GM20431 (cell line): Measurements from ENCODE around the gene MVB12B.

Experiments used
- in situ Hi-C: fragments of 300-500 bp; cut with MseI, MboI; formaldehyde crosslinking; loops from one replicate; pipeline ENCODE4 v1.15.0; 2020; ENCODE audit warnings: low sequenced_read_pairs; ENCODE audit not compliant: unreplicated experiment

The MVB12B gene

GRCh38 chr9:126301985-126302603, 24.5 kb upstream of the MVB12B start:
- in situ Hi-C loops: loop anchor here (25.0 kb wide), 1 partner anchor 185 kb away; no protein-coding TSS in a partner anchor

- in situ Hi-C loops: loop anchor here (25.0 kb wide), 1 partner anchor 185 kb away; no protein-coding TSS in a partner anchor
These were observed 23.9 kb upstream of the MVB12B start for GRCh38 chr9:126302730-126303129.

GRCh38 chr9:126303488-126303887, 23.1 kb upstream of the MVB12B start:
- in situ Hi-C loops: loop anchor here (25.0 kb wide), 1 partner anchor 184 kb away; no protein-coding TSS in a partner anchor

GRCh38 chr9:126304207-126304970, 22.2 kb upstream of the MVB12B start:
- in situ Hi-C loops: loop anchor here (25.0 kb wide), 1 partner anchor 183 kb away; no protein-coding TSS in a partner anchor

- in situ Hi-C loops: loop anchor here (25.0 kb wide), 1 partner anchor 182 kb away; no protein-coding TSS in a partner anchor
These were observed 21.7 kb upstream of the MVB12B start for GRCh38 chr9:126304971-126305320.

GRCh38 chr9:126306071-126306647, 20.5 kb upstream of the MVB12B start:
- in situ Hi-C loops: loop anchor here (25.0 kb wide), 1 partner anchor 181 kb away; no protein-coding TSS in a partner anchor

GRCh38 chr9:126307322-126308061, 19.1 kb upstream of the MVB12B start:
- in situ Hi-C loops: loop anchor here (25.0 kb wide), 1 partner anchor 180 kb away; no protein-coding TSS in a partner anchor

- in situ Hi-C loops: loop anchor here (25.0 kb wide), 1 partner anchor 178 kb away; no protein-coding TSS in a partner anchor
These were observed 17.0 kb upstream of the MVB12B start for GRCh38 chr9:126309427-126310189.

GRCh38 chr9:126312584-126313551, 13.8 kb upstream of the MVB12B start:
- in situ Hi-C loops: loop anchor here (25.0 kb wide), 1 partner anchor 174 kb away; no protein-coding TSS in a partner anchor

GRCh38 chr9:126316085-126316655, 10.5 kb upstream of the MVB12B start:
- in situ Hi-C loops: loop anchor here (25.0 kb wide), 1 partner anchor 171 kb away; no protein-coding TSS in a partner anchor

GRCh38 chr9:126317513-126317912, 9.1 kb upstream of the MVB12B start:
- in situ Hi-C loops: loop anchor here (25.0 kb wide), 1 partner anchor 170 kb away; no protein-coding TSS in a partner anchor

- in situ Hi-C loops: loop anchor here (25.0 kb wide), 1 partner anchor 168 kb away; no protein-coding TSS in a partner anchor
These were observed 7.8 kb upstream of the MVB12B start for GRCh38 chr9:126318858-126319257.

GRCh38 chr9:126319671-126320070, 7.0 kb upstream of the MVB12B start:
- in situ Hi-C loops: loop anchor here (25.0 kb wide), 1 partner anchor 168 kb away; no protein-coding TSS in a partner anchor

GRCh38 chr9:126320158-126320922, 6.3 kb upstream of the MVB12B start:
- in situ Hi-C loops: loop anchor here (25.0 kb wide), 1 partner anchor 167 kb away; no protein-coding TSS in a partner anchor

GRCh38 chr9:126321742-126322141, 4.9 kb upstream of the MVB12B start:
- in situ Hi-C loops: loop anchor here (25.0 kb wide), 1 partner anchor 166 kb away; no protein-coding TSS in a partner anchor

- in situ Hi-C loops: no loop called here
These were observed 808 bp upstream of the MVB12B start for GRCh38 chr9:126325821-126326220.
